Astrocyte (in vitro differentiated cells and primary cell): ENCODE results near the gene CEP104. TPM values are rescaled to one million over a fixed set of nuclear protein-coding genes. Genes with fewer than 3 reads are reported as not detected.
A peak's percentile ranks its signal among the peaks of the same experiment; 100 is the strongest.
"Not testable (repeated sequence)": the region's sequence is repeated elsewhere in the genome, so short reads cannot be mapped to it uniquely, and the experiment has no call there.

Experiments
- DNase-seq: peaks from one replicate; pipeline ENCODE4 v3.0.0-alpha.2; 2010; ENCODE audit warnings: low read depth
- FAIRE-seq: peaks from 2 replicates; lab custom pipeline; 2011; peaks lifted over from hg19 to GRCh38; lab: Jason Lieb, UNC
- H2AFZ ChIP-seq: 2 replicates; pipeline ENCODE4 v1.6.0; 2012; ENCODE audit warnings: low read depth, low read length, inconsistent platforms
- H3K27ac ChIP-seq: 2 replicates; pipeline ENCODE4 v1.5.1; 2011; ENCODE audit warnings: low read depth, low read length, inconsistent platforms
- H3K27me3 ChIP-seq: 2 replicates; pipeline ENCODE4 v1.6.0; 2011; ENCODE audit warnings: low read length, inconsistent platforms; ENCODE audit not compliant: insufficient read depth
- H3K36me3 ChIP-seq: 2 replicates; pipeline ENCODE4 v1.5.1; 2011; ENCODE audit warnings: low read length, inconsistent platforms; ENCODE audit not compliant: insufficient read depth
- H3K4me1 ChIP-seq: 2 replicates; pipeline ENCODE4 v1.5.1; 2011; ENCODE audit warnings: low read length, inconsistent platforms; ENCODE audit not compliant: insufficient read depth
- H3K4me2 ChIP-seq: 2 replicates; pipeline ENCODE4 v1.6.0; 2012; ENCODE audit warnings: low read length, inconsistent platforms
- H3K4me3 ChIP-seq: 2 replicates; pipeline ENCODE4 v1.5.1; 2011; ENCODE audit warnings: low read depth, mild to moderate bottlenecking, low read length, inconsistent platforms; ENCODE audit not compliant: insufficient read depth
- H3K79me2 ChIP-seq: 2 replicates; pipeline ENCODE4 v1.6.0; 2012; ENCODE audit warnings: mild to moderate bottlenecking, low read length, inconsistent platforms; ENCODE audit not compliant: insufficient read depth
- H3K9ac ChIP-seq: 2 replicates; pipeline ENCODE4 v1.6.0; 2012; ENCODE audit warnings: mild to moderate bottlenecking, low read length, inconsistent platforms
- H3K9me3 ChIP-seq: 2 replicates; pipeline ENCODE4 v1.5.1; 2012; ENCODE audit warnings: low read depth, mild to moderate bottlenecking, low read length, inconsistent platforms; ENCODE audit not compliant: insufficient read depth
- H4K20me1 ChIP-seq: 2 replicates; pipeline ENCODE4 v1.6.0; 2012; ENCODE audit warnings: low read length, inconsistent platforms; ENCODE audit not compliant: insufficient read depth
- H3K27ac Mint-ChIP-seq: one replicate; pipeline ENCODE4 v1.8.0; 2021; ENCODE audit warnings: mild to moderate bottlenecking, mixed read lengths; ENCODE audit not compliant: unreplicated experiment
- H3K27me3 Mint-ChIP-seq: one replicate; pipeline ENCODE4 v1.8.0; 2021; ENCODE audit warnings: low read depth, mixed read lengths; ENCODE audit not compliant: unreplicated experiment
- H3K36me3 Mint-ChIP-seq: one replicate; pipeline ENCODE4 v1.8.0; 2021; ENCODE audit warnings: low read depth, mixed read lengths; ENCODE audit not compliant: unreplicated experiment
- H3K4me1 Mint-ChIP-seq: one replicate; pipeline ENCODE4 v1.8.0; 2021; ENCODE audit warnings: low read depth, mixed read lengths; ENCODE audit not compliant: unreplicated experiment
- H3K4me3 Mint-ChIP-seq: one replicate; pipeline ENCODE4 v1.8.0; 2021; ENCODE audit warnings: mild to moderate bottlenecking, moderate library complexity, mixed read lengths; ENCODE audit not compliant: unreplicated experiment
- H3K9me3 Mint-ChIP-seq: one replicate; pipeline ENCODE4 v1.8.0; 2021; ENCODE audit warnings: mild to moderate bottlenecking, mixed read lengths; ENCODE audit not compliant: unreplicated experiment
- EZH2 ChIP-seq: IDR thresholded peaks from 2 replicates; pipeline ENCODE4 v1.6.1; 2012; ENCODE audit warnings: mild to moderate bottlenecking, low read length, inconsistent platforms; ENCODE audit not compliant: insufficient read depth
- total RNA-seq: library from RNA; stranded (reverse); gene quantifications from 2 replicates; pipeline ENCODE4 v1.2.1, GENCODE V29; 2021
- TF ChIP-seq, protein P1 (sequence below): IDR thresholded peaks from 2 replicates; pipeline ENCODE4 v1.5.1; 2011; ENCODE audit warnings: low read depth, mild to moderate bottlenecking, inconsistent platforms, low read length, moderate library complexity; ENCODE audit not compliant: insufficient read depth

The CEP104 gene
- total RNA-seq, 1 donor from 2014 or later: 43.6 TPM

GRCh38 chr1:3814065-3814464, 42.9 kb downstream of the CEP104 start:
- peaks cover 7% of the 10 kb centered on the region for H3K4me1 Mint-ChIP-seq
- H3K4me3 ChIP-seq: no peak overlapping the region
- H3K36me3 ChIP-seq: no peaks in the 10 kb centered on the region
- TF ChIP-seq, protein P1, sequence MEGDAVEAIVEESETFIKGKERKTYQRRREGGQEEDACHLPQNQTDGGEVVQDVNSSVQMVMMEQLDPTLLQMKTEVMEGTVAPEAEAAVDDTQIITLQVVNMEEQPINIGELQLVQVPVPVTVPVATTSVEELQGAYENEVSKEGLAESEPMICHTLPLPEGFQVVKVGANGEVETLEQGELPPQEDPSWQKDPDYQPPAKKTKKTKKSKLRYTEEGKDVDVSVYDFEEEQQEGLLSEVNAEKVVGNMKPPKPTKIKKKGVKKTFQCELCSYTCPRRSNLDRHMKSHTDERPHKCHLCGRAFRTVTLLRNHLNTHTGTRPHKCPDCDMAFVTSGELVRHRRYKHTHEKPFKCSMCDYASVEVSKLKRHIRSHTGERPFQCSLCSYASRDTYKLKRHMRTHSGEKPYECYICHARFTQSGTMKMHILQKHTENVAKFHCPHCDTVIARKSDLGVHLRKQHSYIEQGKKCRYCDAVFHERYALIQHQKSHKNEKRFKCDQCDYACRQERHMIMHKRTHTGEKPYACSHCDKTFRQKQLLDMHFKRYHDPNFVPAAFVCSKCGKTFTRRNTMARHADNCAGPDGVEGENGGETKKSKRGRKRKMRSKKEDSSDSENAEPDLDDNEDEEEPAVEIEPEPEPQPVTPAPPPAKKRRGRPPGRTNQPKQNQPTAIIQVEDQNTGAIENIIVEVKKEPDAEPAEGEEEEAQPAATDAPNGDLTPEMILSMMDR: no peak
- TF ChIP-seq EZH2: no peak
- H3K4me3 Mint-ChIP-seq: no peak overlapping the region
- H3K27me3 ChIP-seq: no peaks in the 10 kb centered on the region
- H3K9me3 ChIP-seq: no peaks in the 10 kb centered on the region
- no peaks in the 10 kb centered on the region for H3K79me2 ChIP-seq
- no peak overlapping the region for H3K27ac ChIP-seq
- H3K9me3 Mint-ChIP-seq: no peaks in the 10 kb centered on the region
- H3K36me3 Mint-ChIP-seq: peaks cover 4% of the 10 kb centered on the region
- H2AFZ ChIP-seq: no peak overlapping the region
- H3K4me2 ChIP-seq: no peak overlapping the region
- H3K27ac Mint-ChIP-seq: no peak overlapping the region
- H3K4me1 ChIP-seq: no peaks in the 10 kb centered on the region
- FAIRE-seq (no peak), DNase-seq (no peak)
- H4K20me1 ChIP-seq: no peaks in the 10 kb centered on the region
- no peak overlapping the region for H3K9ac ChIP-seq
- no peaks in the 10 kb centered on the region for H3K27me3 Mint-ChIP-seq

DNA sequence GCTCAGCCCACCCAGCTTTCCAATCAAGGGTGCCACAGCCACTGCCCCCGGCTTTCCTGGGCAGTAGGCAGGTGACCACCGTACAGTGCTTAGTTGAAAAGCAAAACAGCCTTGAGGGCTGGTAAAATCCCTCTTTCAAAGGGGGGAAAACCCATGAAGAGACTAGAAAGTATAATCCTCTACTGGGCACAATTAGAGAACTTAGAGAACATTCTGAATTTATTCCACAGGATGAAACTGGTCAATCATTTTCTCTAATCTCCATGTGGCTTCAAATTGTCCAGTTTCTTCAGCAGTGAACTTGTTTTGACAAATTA, 45.5 kb downstream of the CEP104 start:
- no peak overlapping the region for H3K27ac ChIP-seq
- FAIRE-seq (no peak), DNase-seq (no peak)
- H3K27me3 Mint-ChIP-seq: no peaks in the 10 kb centered on the region
- peaks cover 4% of the 10 kb centered on the region for H3K36me3 Mint-ChIP-seq
- no peak overlapping the region for H3K4me3 ChIP-seq
- H2AFZ ChIP-seq: no peak overlapping the region
- peak overlapping the region; percentile 28 for H3K4me2 ChIP-seq
- peaks cover 3% of the 10 kb centered on the region for H3K9me3 Mint-ChIP-seq
- no peaks in the 10 kb centered on the region for H3K36me3 ChIP-seq
- H3K9me3 ChIP-seq: no peaks in the 10 kb centered on the region
- H3K9ac ChIP-seq: no peak overlapping the region
- H3K4me1 ChIP-seq: no peaks in the 10 kb centered on the region
- no peak overlapping the region for H3K4me3 Mint-ChIP-seq
- TF ChIP-seq, protein P1: no peak
- TF ChIP-seq EZH2: no peak
- no peaks in the 10 kb centered on the region for H3K27me3 ChIP-seq
- peak overlapping the region; percentile 78 for H3K27ac Mint-ChIP-seq
- no peaks in the 10 kb centered on the region for H4K20me1 ChIP-seq
- H3K4me1 Mint-ChIP-seq: peaks cover 7% of the 10 kb centered on the region
- H3K79me2 ChIP-seq: no peaks in the 10 kb centered on the region

DNA sequence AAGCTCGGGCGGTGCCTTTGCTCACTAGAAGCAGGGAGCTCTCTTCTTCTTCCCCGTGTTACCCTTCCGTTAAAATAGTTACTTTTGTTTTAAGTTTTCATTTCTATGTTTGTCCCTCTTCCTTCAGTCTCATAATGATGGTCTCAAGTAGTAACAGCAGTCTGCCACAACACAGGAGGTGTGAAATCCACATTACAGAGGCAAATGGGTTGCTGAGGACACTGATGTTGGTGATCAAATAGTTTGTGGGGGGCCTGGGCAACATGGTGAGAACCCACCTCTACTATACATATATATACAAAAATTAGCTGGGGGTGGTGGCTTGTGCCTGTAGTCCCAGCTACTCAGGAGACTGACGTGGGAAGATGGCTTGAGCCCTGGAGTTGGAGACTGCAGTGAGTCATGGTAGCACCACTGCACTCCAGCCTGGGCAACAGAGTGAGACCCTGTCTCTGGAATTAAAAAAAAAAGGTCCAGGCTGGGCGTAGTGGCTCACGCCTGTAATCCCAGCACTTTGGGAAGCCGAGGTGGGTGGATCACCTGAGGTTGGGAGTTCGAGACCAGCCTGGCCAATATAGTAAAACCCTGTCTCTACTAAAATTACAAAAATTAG, 46.8 kb downstream of the CEP104 start:
- H4K20me1 ChIP-seq, H3K27me3 Mint-ChIP-seq, H3K79me2 ChIP-seq, H3K4me1 Mint-ChIP-seq, H3K4me2 ChIP-seq, H3K27ac Mint-ChIP-seq, H3K4me1 ChIP-seq, H3K4me3 ChIP-seq, DNase-seq, H3K9ac ChIP-seq, H3K9me3 ChIP-seq, FAIRE-seq, H3K27me3 ChIP-seq, H3K4me3 Mint-ChIP-seq, H3K9me3 Mint-ChIP-seq, H3K27ac ChIP-seq, H2AFZ ChIP-seq, H3K36me3 Mint-ChIP-seq, H3K36me3 ChIP-seq: not testable (repeated sequence)
